Endothelial cell of umbilical vein (primary cell): Measurements from ENCODE around the gene TDP1. TPM values are rescaled to one million over a fixed set of nuclear protein-coding genes. Genes with fewer than 3 reads are reported as not detected.
A peak's percentile ranks its signal among the peaks of the same experiment; 100 is the strongest.

Experiments
- BruUV-seq: library from RNA; stranded (reverse); fragments of 400-500 nt; replicated peaks from 2 replicates; lab custom pipeline; 2021; lab: Mats Ljungman, UMichigan
- CTCF ChIA-PET: fragments of 300-600, 350-600 bp; sonication (Branson Sonifier 250); formaldehyde crosslinking; loops from one replicate; lab custom pipeline; 2021; ENCODE audit warnings: antibody characterized with exemption, inconsistent platforms; lab: Charles Lee
- POLR2A ChIA-PET: fragments of 300-600, 350-600 bp; sonication (Branson Sonifier 250); formaldehyde crosslinking; loops from one replicate; lab custom pipeline; 2021; ENCODE audit warnings: antibody characterized with exemption, inconsistent platforms; lab: Charles Lee
- DNase-seq: peaks from one replicate; pipeline ENCODE4 v3.0.0-alpha.2; 2011; ENCODE audit warnings: low read depth, low spot score
- FAIRE-seq: peaks from 2 replicates; lab custom pipeline; 2011; peaks lifted over from hg19 to GRCh38; lab: Jason Lieb, UNC
- H2AFZ ChIP-seq: 2 replicates; pipeline ENCODE4 v1.6.0; 2012; ENCODE audit warnings: low read depth, low read length, control low read depth, inconsistent platforms
- H3K27ac ChIP-seq: 2 replicates; pipeline ENCODE4 v1.5.1; 2011; ENCODE audit warnings: low read depth, mild to moderate bottlenecking, control low read depth, low read length, moderate library complexity; ENCODE audit not compliant: insufficient read depth
- H3K27me3 ChIP-seq, 2 experiments: 2 replicates each; pipeline versions ENCODE4 v1.6.0 to v1.6.1; 2011; ENCODE audit warnings: low read length in 2 of 2, mixed read lengths in 1 of 2; ENCODE audit not compliant: control insufficient read depth in 2 of 2, insufficient read depth in 2 of 2
- H3K36me3 ChIP-seq, 2 experiments: 2 replicates in 1 of 2; 3 replicates in 1 of 2; pipeline ENCODE4 v1.5.1; 2011; ENCODE audit warnings: low read length in 2 of 2, mild to moderate bottlenecking in 1 of 2, moderate library complexity in 1 of 2; ENCODE audit not compliant: control insufficient read depth in 2 of 2, insufficient read depth in 2 of 2; ENCODE audit errors: extremely low read depth in 1 of 2
- H3K4me1 ChIP-seq: 3 replicates; pipeline ENCODE4 v1.5.1; 2011; ENCODE audit warnings: mild to moderate bottlenecking, low read length; ENCODE audit not compliant: control insufficient read depth, insufficient read depth; ENCODE audit errors: extremely low read depth
- H3K4me2 ChIP-seq: 2 replicates; pipeline ENCODE4 v1.6.1; 2011; ENCODE audit warnings: low read length, control low read depth, mixed read lengths; ENCODE audit not compliant: insufficient read depth
- H3K4me3 ChIP-seq, 3 experiments: fragments of 200-600 bp in 1 of 3; sonication (generic), shearing (Covaris generic) in 1 of 3; replicated peaks in 1 of 3; 2 replicates each; pipeline ENCODE4 v1.5.1; 2011 to 2016; ENCODE audit warnings: control low read depth in 3 of 3, low read length in 3 of 3, mild to moderate bottlenecking in 2 of 3, inconsistent platforms in 1 of 3, low read depth in 1 of 3, moderate library complexity in 1 of 3; ENCODE audit not compliant: insufficient read depth in 1 of 3
- H3K79me2 ChIP-seq: 2 replicates; pipeline ENCODE4 v1.6.0; 2012; ENCODE audit warnings: low read length, inconsistent platforms; ENCODE audit not compliant: control insufficient read depth, insufficient read depth
- H3K9ac ChIP-seq: replicated peaks from 2 replicates; pipeline ENCODE3; 2011; ENCODE audit warnings: low read length, control low read depth; ENCODE audit not compliant: insufficient read depth; ENCODE audit errors: extremely low read depth
- H3K9me1 ChIP-seq: replicated peaks from 3 replicates; pipeline ENCODE4 v1.6.0; 2011; ENCODE audit warnings: mild to moderate bottlenecking, low read length; ENCODE audit not compliant: control insufficient read depth, insufficient read depth; ENCODE audit errors: extremely low read depth
- H3K9me3 ChIP-seq: replicated peaks from 2 replicates; pipeline ENCODE4 v1.5.1; 2012; ENCODE audit warnings: low read length, inconsistent platforms; ENCODE audit not compliant: control insufficient read depth, insufficient read depth
- H4K20me1 ChIP-seq: replicated peaks from 2 replicates; pipeline ENCODE3; 2011; ENCODE audit warnings: mild to moderate bottlenecking, low read length; ENCODE audit not compliant: control insufficient read depth, insufficient read depth; ENCODE audit errors: extremely low read depth
- EZH2 ChIP-seq: IDR thresholded peaks from 2 replicates; pipeline ENCODE4 v1.6.1; 2012; ENCODE audit warnings: borderline replicate concordance, low read depth, mild to moderate bottlenecking, moderate library complexity, low read length, inconsistent platforms; ENCODE audit not compliant: severe bottlenecking
- FOS ChIP-seq: IDR thresholded peaks from 2 replicates; pipeline ENCODE4 v1.6.1; 2011; ENCODE audit warnings: mild to moderate bottlenecking, low read length, moderate library complexity, borderline replicate concordance; ENCODE audit not compliant: insufficient read depth
- GATA2 ChIP-seq: IDR thresholded peaks from 2 replicates; pipeline ENCODE4 v1.7.0; 2011; ENCODE audit warnings: low read depth, mild to moderate bottlenecking, moderate library complexity, mixed read lengths, low read length; ENCODE audit not compliant: insufficient read length, insufficient read depth
- JUN ChIP-seq: IDR thresholded peaks from 2 replicates; pipeline ENCODE4 v1.6.1; 2011; ENCODE audit warnings: borderline replicate concordance, low read depth; ENCODE audit not compliant: insufficient read length, insufficient read depth
- MYC ChIP-seq: IDR thresholded peaks from one replicate; pipeline ENCODE4 v1.6.1; 2011; ENCODE audit warnings: mild to moderate bottlenecking, low read depth, low read length
- POLR2A ChIP-seq: IDR thresholded peaks from 2 replicates; pipeline ENCODE4 v1.6.1; 2012; ENCODE audit warnings: low read depth, mild to moderate bottlenecking, control low read depth, low read length
- POLR2AphosphoS5 ChIP-seq: IDR thresholded peaks from 2 replicates; pipeline ENCODE4 v1.6.1; 2012; ENCODE audit warnings: low read depth, mild to moderate bottlenecking, control low read depth, low read length, moderate library complexity; ENCODE audit not compliant: insufficient read depth
- dilution Hi-C: fragments of 300-500 bp; cut with MboI; formaldehyde crosslinking; loops from one replicate; pipeline ENCODE4 v1.15.0; 2019; ENCODE audit warnings: low sequenced_read_pairs; ENCODE audit not compliant: extremely low pct_ligation_motif_present
- intact Hi-C: fragments of 100-400 bp; cut with micrococcal nuclease; formaldehyde crosslinking; loops from one replicate; pipeline ENCODE4 v1.10.0; 2022
- polyA plus RNA-seq, 4 experiments: library from polyadenylated mRNA; depleted of rRNA in 3 of 4; stranded (reverse) in 3 of 4; unstranded in 1 of 4; fragments of >200 nt; gene quantifications; 2 replicates each; pipeline versions ENCODE4 v1.2.1 to v1.2.3, GENCODE V29; 2011 to 2012; ENCODE audit warnings: missing spikeins in 1 of 4
- total RNA-seq: library from RNA; stranded (reverse); gene quantifications from 2 replicates; pipeline ENCODE4 v1.2.3, GENCODE V29; 2021
- TF ChIP-seq, protein P1 (sequence below), 2 donors: IDR thresholded peaks; 1 replicate in 1 of 2; 2 replicates in 1 of 2; pipeline ENCODE4 v1.5.1; 2011; ENCODE audit warnings: low read length in 2 of 2, mild to moderate bottlenecking in 2 of 2, moderate library complexity in 2 of 2, control low read depth in 1 of 2, inconsistent platforms in 1 of 2, low read depth in 1 of 2; ENCODE audit not compliant: insufficient read depth in 1 of 2; ENCODE audit errors: extremely low read depth in 1 of 2
- TF ChIP-seq, protein P2 (sequence below): IDR thresholded peaks from 2 replicates; pipeline ENCODE4 v1.6.1; 2011; ENCODE audit not compliant: insufficient read depth, insufficient read length

Gene TDP1
- total and polyA plus RNA-seq, 2 donors (not counting 3 experiments of a cell fraction or from before 2014, with no cell fraction given) = 14.1 to 30.5 TPM

DNA sequence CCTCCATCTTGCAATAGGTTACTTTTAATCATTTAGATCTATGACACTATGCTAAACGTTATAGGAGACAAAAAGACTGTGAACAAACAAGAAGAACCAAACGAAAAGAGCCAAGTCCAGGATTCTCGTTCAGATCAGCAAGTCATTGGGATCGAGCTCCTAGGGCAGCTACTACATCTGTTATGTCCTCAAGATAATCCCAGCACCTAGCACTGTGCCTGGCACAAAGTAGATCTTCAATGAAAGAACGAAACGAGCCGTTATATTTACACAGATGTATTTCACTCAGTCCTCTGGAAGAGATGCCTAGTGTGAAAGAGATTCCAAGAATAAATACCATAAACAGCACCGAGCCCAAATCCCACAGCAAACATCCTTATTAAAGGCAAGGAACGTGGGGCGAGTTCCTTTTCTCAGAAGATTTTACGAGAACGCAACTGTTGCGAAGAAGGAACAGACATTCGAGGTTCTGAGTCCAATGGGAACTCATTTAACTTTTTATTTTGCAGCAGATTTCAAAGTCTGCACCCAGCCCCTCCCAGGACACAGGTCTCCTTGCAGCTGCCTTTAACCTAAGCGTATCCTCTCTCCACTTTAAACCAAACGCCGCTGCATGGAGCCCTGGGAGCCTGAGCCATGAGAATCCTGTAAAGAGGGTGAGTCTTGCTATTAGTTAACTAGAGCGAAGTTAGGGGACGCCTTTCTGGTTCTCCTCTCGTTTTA is 544 bp upstream of the TDP1 start:
- no TSS peak for BruUV-seq
- Histone ChIP-seq H3K27me3 (no peaks in the 10 kb centered on the region), H3K4me3 (peak overlapping the region; percentile 39 to 70 (median 62)), H3K36me3 (peaks cover 0 to 4% of the 10 kb centered on the region in 2 experiments), H3K9me1 (no peaks in the 10 kb centered on the region), H3K9ac (peak overlapping the region; percentile 92), H3K4me1 (peaks cover 38% of the 10 kb centered on the region), H3K9me3 (no peaks in the 10 kb centered on the region), H3K27ac (peak overlapping the region; percentile 86), H4K20me1 (no peaks in the 10 kb centered on the region), H2AFZ (peak overlapping the region; percentile 85), H3K79me2 (peaks cover 34% of the 10 kb centered on the region), H3K4me2 (peak overlapping the region; percentile 97)
- dilution Hi-C loops = no loop called here
- DNase-seq = no peak
- TF ChIP-seq GATA2 (no peak), EZH2 (no peak), FOS (no peak), POLR2A (no peak), POLR2AphosphoS5 (no peak), JUN (no peak), MYC (no peak)
- TF ChIP-seq, protein P1, sequence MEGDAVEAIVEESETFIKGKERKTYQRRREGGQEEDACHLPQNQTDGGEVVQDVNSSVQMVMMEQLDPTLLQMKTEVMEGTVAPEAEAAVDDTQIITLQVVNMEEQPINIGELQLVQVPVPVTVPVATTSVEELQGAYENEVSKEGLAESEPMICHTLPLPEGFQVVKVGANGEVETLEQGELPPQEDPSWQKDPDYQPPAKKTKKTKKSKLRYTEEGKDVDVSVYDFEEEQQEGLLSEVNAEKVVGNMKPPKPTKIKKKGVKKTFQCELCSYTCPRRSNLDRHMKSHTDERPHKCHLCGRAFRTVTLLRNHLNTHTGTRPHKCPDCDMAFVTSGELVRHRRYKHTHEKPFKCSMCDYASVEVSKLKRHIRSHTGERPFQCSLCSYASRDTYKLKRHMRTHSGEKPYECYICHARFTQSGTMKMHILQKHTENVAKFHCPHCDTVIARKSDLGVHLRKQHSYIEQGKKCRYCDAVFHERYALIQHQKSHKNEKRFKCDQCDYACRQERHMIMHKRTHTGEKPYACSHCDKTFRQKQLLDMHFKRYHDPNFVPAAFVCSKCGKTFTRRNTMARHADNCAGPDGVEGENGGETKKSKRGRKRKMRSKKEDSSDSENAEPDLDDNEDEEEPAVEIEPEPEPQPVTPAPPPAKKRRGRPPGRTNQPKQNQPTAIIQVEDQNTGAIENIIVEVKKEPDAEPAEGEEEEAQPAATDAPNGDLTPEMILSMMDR (IDR thresholded peaks at IDR 0.05; ENCODE audit: extremely low read depth in 1 of 2, insufficient read depth in 1 of 2, low read depth in 1 of 2, low read length in 2 of 2) = no peak
- TF ChIP-seq, protein P2, sequence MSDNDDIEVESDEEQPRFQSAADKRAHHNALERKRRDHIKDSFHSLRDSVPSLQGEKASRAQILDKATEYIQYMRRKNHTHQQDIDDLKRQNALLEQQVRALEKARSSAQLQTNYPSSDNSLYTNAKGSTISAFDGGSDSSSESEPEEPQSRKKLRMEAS = no peak
- FAIRE-seq = no peak
- ChIA-PET POLR2A (no interaction called here), CTCF (interaction anchor here (0.7 to 6.4 kb wide), 12 partner anchors 15 to 914 kb away, joined by 3 to 93 read pairs (median 5); no protein-coding TSS in a partner anchor)
- intact Hi-C loops = loop anchor here (1.0 to 5.0 kb wide), 6 partner anchors 28 to 538 kb away; partner anchors contain the start of genes FOXN3 and KCNK13
